ENCODE data around the gene FBXL17. TPM values are rescaled to one million over a fixed set of nuclear protein-coding genes. Genes with fewer than 3 reads are reported as not detected.

The FBXL17 gene
- total RNA-seq, 4 donors from 2014 or later = 14.9 to 62.5 (median 20.6) TPM

DNA sequence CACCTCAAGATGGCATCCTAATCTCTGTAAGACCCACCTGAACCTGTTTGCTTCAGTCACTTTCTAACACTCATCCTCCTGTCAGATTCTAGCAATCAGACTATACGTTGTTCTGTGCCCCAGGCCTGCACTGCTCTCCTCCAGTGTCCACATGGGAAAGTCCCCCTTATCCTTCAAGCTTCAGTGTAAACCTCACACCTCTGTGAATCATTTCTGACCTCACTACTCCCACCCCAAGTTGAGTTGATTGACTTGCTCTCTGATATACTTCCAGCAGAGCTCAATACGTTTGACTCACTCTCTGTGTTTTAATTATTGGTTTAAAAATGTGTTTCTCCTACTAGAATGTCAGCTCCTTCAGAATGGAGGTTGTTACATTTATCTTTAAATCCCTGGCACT is 240.2 kb downstream of the FBXL17 start:
- H3K9me3 ChIP-seq = no peaks in the 10 kb centered on the region
- H3K27ac ChIP-seq = no peak overlapping the region
- no peaks in the 10 kb centered on the region for H3K27me3 ChIP-seq
- no peaks in the 10 kb centered on the region for H3K36me3 ChIP-seq
- 87% methylated on average over 2 of the region's 2 CpGs for WGBS
- H3K4me3 ChIP-seq = no peak overlapping the region
- H3K4me1 ChIP-seq = no peaks in the 10 kb centered on the region
- no peak for DNase-seq (ENCODE audit: low spot score in 2 of 2)
- no peak for TF ChIP-seq POLR2AphosphoS5 (IDR thresholded peaks at IDR 0.05)
- no peak for TF ChIP-seq EP300 (IDR thresholded peaks at IDR 0.05)
- no peak for TF ChIP-seq POLR2A (IDR thresholded peaks at IDR 0.05)
- TF ChIP-seq, protein P1, sequence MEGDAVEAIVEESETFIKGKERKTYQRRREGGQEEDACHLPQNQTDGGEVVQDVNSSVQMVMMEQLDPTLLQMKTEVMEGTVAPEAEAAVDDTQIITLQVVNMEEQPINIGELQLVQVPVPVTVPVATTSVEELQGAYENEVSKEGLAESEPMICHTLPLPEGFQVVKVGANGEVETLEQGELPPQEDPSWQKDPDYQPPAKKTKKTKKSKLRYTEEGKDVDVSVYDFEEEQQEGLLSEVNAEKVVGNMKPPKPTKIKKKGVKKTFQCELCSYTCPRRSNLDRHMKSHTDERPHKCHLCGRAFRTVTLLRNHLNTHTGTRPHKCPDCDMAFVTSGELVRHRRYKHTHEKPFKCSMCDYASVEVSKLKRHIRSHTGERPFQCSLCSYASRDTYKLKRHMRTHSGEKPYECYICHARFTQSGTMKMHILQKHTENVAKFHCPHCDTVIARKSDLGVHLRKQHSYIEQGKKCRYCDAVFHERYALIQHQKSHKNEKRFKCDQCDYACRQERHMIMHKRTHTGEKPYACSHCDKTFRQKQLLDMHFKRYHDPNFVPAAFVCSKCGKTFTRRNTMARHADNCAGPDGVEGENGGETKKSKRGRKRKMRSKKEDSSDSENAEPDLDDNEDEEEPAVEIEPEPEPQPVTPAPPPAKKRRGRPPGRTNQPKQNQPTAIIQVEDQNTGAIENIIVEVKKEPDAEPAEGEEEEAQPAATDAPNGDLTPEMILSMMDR (IDR thresholded peaks at IDR 0.05) = no peak

- no peaks in the 10 kb centered on the region for H3K27me3 ChIP-seq
- 75% methylated on average over 2 of the region's 2 CpGs for WGBS
- no peak overlapping the region for H3K27ac ChIP-seq
Observed at GRCh38 chr5:108136493-108136892, 245.4 kb downstream of the FBXL17 start.

DNA sequence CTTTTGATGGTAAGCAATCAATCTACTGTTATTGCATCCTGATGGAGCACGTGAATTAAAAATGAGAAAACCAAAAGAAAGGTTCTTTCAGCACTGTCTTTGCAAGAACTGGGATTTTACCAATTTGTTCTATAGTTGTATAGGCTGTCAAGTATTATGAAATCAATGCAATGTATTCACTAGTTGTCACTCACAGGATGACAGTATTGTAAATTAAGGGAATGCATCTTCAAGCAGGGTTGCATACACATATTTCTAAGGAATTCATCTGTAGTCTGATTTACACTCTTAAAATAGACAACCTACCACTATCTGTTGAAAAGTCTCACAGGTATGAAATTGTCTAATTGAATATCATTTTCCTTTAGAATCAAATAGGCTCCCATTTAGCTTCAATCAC is 252.8 kb downstream of the FBXL17 start:
- Histone ChIP-seq H3K4me3 (no peak overlapping the region), H3K36me3 (no peaks in the 10 kb centered on the region), H3K27ac (no peak overlapping the region), H3K9me3 (no peaks in the 10 kb centered on the region), H3K4me1 (no peaks in the 10 kb centered on the region), H3K27me3 (no peaks in the 10 kb centered on the region)
- no peak for TF ChIP-seq EP300 (IDR thresholded peaks at IDR 0.05)
- no peak for TF ChIP-seq POLR2A (IDR thresholded peaks at IDR 0.05)
- TF ChIP-seq POLR2AphosphoS5 (IDR thresholded peaks at IDR 0.05) = no peak
- TF ChIP-seq, protein P1 (IDR thresholded peaks at IDR 0.05) = no peak
- DNase-seq (ENCODE audit: low spot score in 2 of 2) = no peak
- WGBS = 96% methylated on average over 1 of the region's 1 CpG

More at GRCh38 chr5:108136493-108136892, 245.4 kb downstream of the FBXL17 start:
- H3K36me3 ChIP-seq = no peaks in the 10 kb centered on the region
- DNase-seq (ENCODE audit: low spot score in 2 of 2) = no peak
- H3K4me1 ChIP-seq = no peaks in the 10 kb centered on the region
- no peaks in the 10 kb centered on the region for H3K9me3 ChIP-seq
- TF ChIP-seq, protein P1 (IDR thresholded peaks at IDR 0.05) = no peak
- TF ChIP-seq EP300 (IDR thresholded peaks at IDR 0.05) (no peak), POLR2A (IDR thresholded peaks at IDR 0.05) (no peak), POLR2AphosphoS5 (IDR thresholded peaks at IDR 0.05) (no peak)
- H3K4me3 ChIP-seq = no peak overlapping the region

- Histone ChIP-seq H3K27ac (no peak overlapping the region), H3K27me3 (no peaks in the 10 kb centered on the region), H3K9me3 (no peaks in the 10 kb centered on the region), H3K4me1 (no peaks in the 10 kb centered on the region), H3K4me3 (no peak overlapping the region), H3K36me3 (no peaks in the 10 kb centered on the region)
- 83% methylated on average over 3 of the region's 3 CpGs for WGBS
- no peak for DNase-seq (ENCODE audit: low spot score in 2 of 2)
- TF ChIP-seq POLR2A (IDR thresholded peaks at IDR 0.05) (no peak), POLR2AphosphoS5 (IDR thresholded peaks at IDR 0.05) (no peak)
Observed at GRCh38 chr5:108125771-108126511, 256.0 kb downstream of the FBXL17 start.

DNA sequence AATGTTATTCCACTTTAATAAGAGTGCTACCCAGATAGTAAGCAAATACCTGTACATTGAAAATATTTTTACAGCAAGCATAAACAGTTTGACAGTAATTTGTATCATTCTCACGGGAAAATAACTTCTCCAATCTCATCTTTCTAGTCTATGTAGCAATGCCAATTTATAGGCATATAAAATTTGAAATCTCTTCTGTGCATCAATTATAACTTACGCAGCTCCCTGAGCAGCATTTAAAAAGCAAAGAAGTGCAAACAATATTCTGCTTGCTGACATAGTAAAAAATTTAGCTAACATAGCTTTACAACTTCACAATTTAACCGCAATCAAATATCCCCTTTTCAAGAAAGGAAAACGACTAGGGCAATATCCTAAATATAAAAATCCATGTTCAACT is 257.3 kb downstream of the FBXL17 start:
- Histone ChIP-seq H3K36me3 (no peaks in the 10 kb centered on the region), H3K4me1 (no peaks in the 10 kb centered on the region), H3K4me3 (no peak overlapping the region), H3K9me3 (no peaks in the 10 kb centered on the region), H3K27me3 (no peaks in the 10 kb centered on the region), H3K27ac (no peak overlapping the region)
- TF ChIP-seq EP300 (IDR thresholded peaks at IDR 0.05) (no peak), POLR2AphosphoS5 (IDR thresholded peaks at IDR 0.05) (no peak), POLR2A (IDR thresholded peaks at IDR 0.05) (no peak)
- TF ChIP-seq, protein P1 (IDR thresholded peaks at IDR 0.05) = no peak
- no peak for DNase-seq (ENCODE audit: low spot score in 2 of 2)
- 91% methylated on average over 4 of the region's 4 CpGs for WGBS
